ENCODE measurements around the gene NATD1.

The NATD1 gene

DNA sequence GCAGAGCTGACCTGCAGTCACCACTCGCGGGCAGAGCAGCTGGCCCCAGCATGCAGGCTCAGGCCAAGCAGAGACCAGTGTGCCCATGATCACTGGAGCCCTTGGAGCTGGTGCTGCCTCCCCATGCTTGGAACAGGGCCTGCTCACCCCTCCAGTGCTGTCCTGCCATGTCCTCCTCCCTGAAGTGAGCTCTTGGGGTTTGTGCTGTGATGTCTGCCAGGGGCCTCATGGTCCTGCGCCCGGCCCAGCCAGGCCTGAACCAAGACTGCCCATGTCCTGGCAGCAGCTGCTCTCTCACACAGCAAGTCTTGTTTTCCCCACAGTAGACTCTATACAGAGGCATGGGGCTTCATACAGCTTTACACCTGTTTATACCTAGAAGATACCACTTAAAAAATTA is 63.8 kb downstream of the NATD1 start:
- no peak for DNase-seq

All from inflammatory macrophage treated with lipopolysaccharide for 1 hour (primary cell).